ENCODE measurements around the gene ACSS1.

ACSS1 gene

DNA sequence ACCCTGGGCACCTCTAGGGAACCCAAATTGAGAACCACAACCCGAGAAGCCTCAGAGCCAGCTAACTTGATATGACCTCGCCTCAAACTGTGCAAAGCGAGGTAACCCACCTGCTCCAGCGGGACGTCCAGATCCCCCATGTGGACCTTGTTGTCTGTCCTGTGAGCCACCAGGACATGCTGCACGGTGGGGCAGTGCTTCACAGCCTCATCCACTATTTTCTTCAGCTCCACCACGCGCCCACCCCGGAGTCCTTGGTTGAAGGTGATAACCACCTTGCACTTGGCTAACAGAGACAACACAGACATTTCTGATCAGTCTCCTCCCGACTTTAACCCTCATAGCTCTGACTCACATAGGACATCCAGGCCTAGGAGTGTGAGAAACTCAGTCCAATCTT, 34.6 kb downstream of the ACSS1 start:
- H3K4me3 ChIP-seq (ENCODE audit: low read depth, low read length), result no peak overlapping the region
- TF ChIP-seq, protein P1, sequence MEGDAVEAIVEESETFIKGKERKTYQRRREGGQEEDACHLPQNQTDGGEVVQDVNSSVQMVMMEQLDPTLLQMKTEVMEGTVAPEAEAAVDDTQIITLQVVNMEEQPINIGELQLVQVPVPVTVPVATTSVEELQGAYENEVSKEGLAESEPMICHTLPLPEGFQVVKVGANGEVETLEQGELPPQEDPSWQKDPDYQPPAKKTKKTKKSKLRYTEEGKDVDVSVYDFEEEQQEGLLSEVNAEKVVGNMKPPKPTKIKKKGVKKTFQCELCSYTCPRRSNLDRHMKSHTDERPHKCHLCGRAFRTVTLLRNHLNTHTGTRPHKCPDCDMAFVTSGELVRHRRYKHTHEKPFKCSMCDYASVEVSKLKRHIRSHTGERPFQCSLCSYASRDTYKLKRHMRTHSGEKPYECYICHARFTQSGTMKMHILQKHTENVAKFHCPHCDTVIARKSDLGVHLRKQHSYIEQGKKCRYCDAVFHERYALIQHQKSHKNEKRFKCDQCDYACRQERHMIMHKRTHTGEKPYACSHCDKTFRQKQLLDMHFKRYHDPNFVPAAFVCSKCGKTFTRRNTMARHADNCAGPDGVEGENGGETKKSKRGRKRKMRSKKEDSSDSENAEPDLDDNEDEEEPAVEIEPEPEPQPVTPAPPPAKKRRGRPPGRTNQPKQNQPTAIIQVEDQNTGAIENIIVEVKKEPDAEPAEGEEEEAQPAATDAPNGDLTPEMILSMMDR (conservative IDR thresholded peaks at IDR 0.05; ENCODE audit: low read depth, low read length), result no peak
- DNase-seq (ENCODE audit: low read depth), result no peak

DNA sequence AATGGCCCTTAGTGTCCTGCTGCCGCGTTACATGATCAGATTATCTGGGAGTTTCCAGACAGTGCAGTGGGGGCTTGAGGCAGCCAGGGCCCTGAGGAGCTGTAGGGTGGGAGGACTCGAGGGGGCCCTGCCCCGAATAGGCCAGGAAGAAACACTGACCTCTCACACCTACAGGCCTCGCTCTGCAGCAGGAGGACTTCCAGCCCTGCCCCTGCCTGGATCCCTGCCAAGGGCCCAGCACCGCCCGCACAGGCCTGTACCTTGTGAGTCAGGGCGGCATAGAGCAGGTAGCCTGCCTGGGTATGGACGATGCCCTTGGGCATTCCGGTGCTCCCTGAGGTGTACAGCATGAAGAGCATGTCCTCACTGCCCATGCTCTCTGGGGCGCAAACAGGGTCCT, 35.3 kb downstream of the ACSS1 start:
- TF ChIP-seq, protein P1 (conservative IDR thresholded peaks at IDR 0.05; ENCODE audit: low read depth, low read length), result no peak
- no peak overlapping the region for H3K4me3 ChIP-seq (ENCODE audit: low read depth, low read length)
- no peak for DNase-seq (ENCODE audit: low read depth)

DNA sequence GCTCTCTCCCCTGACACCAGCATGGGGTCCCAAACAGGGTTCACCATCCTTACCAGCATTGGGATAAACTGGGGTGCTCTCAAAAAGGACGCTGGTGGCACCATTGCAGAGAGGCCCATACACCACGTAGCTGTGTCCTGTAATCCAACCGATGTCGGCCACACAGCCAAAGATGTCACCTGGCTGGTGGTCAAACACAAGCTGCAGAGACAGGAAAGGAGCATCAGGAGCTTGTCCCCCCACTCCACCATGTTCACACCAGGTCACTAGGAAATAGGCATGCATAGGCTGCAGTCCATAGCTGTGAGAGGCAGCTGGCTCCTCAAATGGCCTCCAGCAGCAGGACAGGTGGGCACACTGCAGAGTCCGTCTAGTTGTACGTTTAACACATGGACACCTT, 36.6 kb downstream of the ACSS1 start:
- TF ChIP-seq, protein P1 (conservative IDR thresholded peaks at IDR 0.05; ENCODE audit: low read depth, low read length), result no peak
- DNase-seq (ENCODE audit: low read depth), result no peak

DNA sequence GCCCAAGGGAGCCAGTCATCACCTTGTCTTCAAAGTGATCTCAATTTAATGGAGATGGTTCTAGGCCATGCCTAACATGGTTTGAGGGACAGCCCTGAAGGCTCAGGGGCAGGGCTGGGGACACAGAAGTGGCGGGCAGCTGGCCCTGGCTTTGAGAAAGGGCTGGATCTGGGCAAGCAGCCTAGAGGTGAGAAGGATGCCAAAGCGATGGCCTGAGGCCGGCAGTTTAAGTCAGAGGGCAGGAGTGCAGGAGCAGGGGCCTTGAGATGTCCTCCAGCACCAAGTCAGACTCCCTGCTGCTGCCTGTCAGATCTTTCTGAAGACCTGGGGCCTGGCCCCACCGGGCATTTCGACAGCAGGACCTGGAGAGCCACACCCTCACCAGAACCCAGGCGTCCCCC, 37.0 kb downstream of the ACSS1 start:
- H3K4me3 ChIP-seq (ENCODE audit: low read depth, low read length), result no peak overlapping the region
- no peak for DNase-seq (ENCODE audit: low read depth)
- TF ChIP-seq, protein P1 (conservative IDR thresholded peaks at IDR 0.05; ENCODE audit: low read depth, low read length), result no peak

More for the DNA sequence above, 36.6 kb downstream of the ACSS1 start:
- H3K4me3 ChIP-seq (ENCODE audit: low read depth, low read length), result no peak overlapping the region

DNA sequence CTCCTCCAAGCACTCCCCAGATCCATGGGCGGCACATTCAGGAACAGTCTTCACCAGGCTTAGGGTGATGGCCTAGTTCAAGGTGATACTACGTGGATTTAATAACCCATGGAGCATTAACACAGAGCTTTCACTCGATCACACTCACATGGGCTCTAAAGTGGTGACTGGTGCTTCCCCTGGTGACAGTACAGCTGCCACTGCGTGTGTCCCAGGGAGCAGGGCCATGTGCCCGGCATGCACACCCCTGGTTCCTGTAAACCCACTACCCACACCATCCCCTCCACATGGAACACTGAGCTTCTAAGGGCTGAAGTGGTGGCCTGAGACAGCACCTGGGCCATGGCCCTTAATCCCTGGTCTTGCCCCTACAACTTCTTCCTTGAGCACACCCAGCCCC, 37.6 kb downstream of the ACSS1 start:
- TF ChIP-seq, protein P1 (conservative IDR thresholded peaks at IDR 0.05; ENCODE audit: low read depth, low read length), result no peak
- H3K4me3 ChIP-seq (ENCODE audit: low read depth, low read length), result no peak overlapping the region
- no peak for DNase-seq (ENCODE audit: low read depth)

DNA sequence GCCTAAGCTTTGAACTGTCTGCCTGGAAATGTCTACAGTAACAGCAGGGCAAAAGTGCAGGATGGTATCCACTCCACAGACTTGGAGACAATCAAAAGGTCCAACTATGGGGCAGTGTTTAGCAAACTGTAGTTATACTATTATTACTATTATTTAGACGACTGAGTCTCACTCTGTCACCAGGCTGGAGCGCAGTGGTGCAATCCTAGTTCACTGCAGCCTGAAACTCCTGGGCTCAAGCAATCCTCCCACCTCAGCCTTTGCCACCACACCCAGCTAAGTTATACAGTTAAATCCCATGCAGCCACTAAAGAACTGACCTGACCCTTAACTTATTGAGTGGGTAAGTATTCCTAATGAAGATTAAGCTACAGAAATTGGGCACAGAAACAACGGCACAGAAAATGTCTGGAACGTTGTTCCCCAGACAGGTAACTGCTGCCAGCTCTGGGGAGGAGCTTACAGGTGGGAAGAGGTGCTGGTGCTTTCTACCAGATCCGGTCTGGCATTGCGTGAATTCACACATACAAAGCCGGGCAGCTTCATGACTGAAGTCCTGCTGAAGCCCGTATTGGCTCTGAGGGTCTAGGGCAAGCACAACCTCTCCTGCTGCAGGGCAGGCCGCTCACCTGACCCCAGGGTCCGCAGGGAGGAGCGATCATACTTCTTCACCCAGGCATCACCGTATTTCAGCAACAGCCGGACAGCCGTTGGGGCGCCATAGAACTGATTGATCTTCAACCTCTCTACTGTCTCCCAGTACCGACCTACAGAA, 38.4 kb downstream of the ACSS1 start:
- TF ChIP-seq, protein P1 (conservative IDR thresholded peaks at IDR 0.05; ENCODE audit: low read depth, low read length), result no peak
- no peak overlapping the region for H3K4me3 ChIP-seq (ENCODE audit: low read depth, low read length)
- DNase-seq (ENCODE audit: low read depth), result no peak

DNA sequence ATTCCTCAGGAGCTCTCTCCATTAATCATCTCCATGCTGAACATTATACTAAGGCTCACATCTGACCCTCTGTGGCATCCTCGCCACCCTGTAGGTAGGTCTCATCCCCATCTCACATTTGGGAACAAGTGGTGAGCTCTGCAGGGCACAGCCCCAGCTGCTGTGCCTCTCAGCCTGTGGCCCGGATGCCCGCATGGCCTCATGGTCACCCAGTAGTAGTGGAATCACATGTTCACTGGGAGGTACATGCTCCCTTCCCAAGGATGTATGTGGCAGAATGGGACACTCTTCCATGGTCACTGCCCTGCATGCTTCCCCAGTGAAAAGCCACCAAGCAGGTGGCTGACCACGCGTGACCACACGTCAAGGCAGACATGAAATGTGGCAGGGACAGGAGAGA, 39.1 kb downstream of the ACSS1 start:
- no peak overlapping the region for H3K4me3 ChIP-seq (ENCODE audit: low read depth, low read length)
- TF ChIP-seq, protein P1 (conservative IDR thresholded peaks at IDR 0.05; ENCODE audit: low read depth, low read length), result no peak
- no peak for DNase-seq (ENCODE audit: low read depth)

Data from choroid plexus epithelial cell (primary cell).